Measurements from ENCODE around the gene KCNJ8. TPM values are rescaled to one million over a fixed set of nuclear protein-coding genes. Genes with fewer than 3 reads are reported as not detected.

Gene KCNJ8
- 10 to 100 TPM; 17.9 to 29.8 (median 25.0) TPM for total RNA-seq

DNA sequence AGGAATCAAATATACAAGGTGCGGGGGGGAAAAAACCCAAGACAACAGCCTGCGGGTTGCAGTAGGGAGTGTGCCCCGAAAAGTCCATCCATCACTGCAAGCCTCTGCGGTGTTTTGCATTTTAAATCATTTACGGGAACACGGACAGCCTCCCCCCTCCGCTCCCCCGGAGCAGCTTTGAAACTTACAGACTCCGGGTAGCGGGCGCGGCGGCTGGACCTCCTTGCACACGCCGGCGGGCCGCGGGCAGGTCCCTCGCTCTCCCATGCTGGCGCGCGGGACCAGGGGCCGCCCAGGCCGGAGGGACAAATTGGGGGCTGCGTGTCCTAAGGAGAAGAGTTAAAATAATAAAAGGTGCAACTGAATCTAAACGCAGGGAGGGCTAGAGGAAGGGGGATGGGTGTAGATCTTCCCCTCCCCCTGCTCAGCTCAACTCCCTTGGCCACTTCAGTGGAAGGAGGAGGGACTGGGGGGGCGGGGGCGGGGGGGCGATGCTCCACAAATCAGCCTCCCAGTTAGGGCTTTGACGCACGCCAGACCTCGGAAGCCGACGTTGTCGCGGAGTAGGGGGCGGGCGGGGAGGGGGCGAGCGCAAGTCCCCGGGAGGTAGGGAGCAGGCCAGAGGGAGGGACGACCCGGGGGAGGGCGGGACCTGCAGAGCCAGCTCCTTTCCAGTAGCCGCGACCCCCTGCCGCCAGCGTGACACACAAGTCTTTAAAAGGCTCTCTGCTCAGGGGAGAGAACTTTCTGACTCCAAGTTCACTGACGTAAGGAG, at the start of gene KCNJ8:
Gene KCNJ8 (minus strand): TSS at position 349 of the 775 bp plus-strand sequence. CDS start 1,090 bp downstream, outside the sequence.
- TF ChIP-seq POLR2A (IDR thresholded peaks at IDR 0.05; ENCODE audit: low read depth) (peak; percentile 36), POLR2AphosphoS5 (IDR thresholded peaks at IDR 0.05) (peak; percentile 17 to 72), EP300 (IDR thresholded peaks at IDR 0.05) (peak; percentile 34)
- TF ChIP-seq, protein P1, sequence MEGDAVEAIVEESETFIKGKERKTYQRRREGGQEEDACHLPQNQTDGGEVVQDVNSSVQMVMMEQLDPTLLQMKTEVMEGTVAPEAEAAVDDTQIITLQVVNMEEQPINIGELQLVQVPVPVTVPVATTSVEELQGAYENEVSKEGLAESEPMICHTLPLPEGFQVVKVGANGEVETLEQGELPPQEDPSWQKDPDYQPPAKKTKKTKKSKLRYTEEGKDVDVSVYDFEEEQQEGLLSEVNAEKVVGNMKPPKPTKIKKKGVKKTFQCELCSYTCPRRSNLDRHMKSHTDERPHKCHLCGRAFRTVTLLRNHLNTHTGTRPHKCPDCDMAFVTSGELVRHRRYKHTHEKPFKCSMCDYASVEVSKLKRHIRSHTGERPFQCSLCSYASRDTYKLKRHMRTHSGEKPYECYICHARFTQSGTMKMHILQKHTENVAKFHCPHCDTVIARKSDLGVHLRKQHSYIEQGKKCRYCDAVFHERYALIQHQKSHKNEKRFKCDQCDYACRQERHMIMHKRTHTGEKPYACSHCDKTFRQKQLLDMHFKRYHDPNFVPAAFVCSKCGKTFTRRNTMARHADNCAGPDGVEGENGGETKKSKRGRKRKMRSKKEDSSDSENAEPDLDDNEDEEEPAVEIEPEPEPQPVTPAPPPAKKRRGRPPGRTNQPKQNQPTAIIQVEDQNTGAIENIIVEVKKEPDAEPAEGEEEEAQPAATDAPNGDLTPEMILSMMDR (IDR thresholded peaks at IDR 0.05), result no peak
- DNase-seq (ENCODE audit: extremely low spot score), result peak; percentile 95
- H3K9me3 ChIP-seq, result no peaks in the 10 kb centered on the region
- H3K4me1 ChIP-seq, result peaks cover 13 to 48% (median 38%) of the 10 kb centered on the region in 4 donors
- no peaks in the 10 kb centered on the region for H3K27me3 ChIP-seq
- peak within 1 kb of the TSS; percentile 87 to 92 (median 88) for H3K27ac ChIP-seq (replicated peaks in 1 of 4)
- peaks cover 0 to 4% (median 0%) of the 10 kb centered on the region in 4 donors for H3K36me3 ChIP-seq
- intact Hi-C loops (cut with DNase I), result loop anchor here (2.0 to 5.0 kb wide), 3 partner anchors 53 to 166 kb away; partner anchors contain the start of gene ABCC9
- 0% methylated on average over 30 of the region's 49 CpGs for WGBS
- peak within 1 kb of the TSS; percentile 57 to 73 (median 68) for H3K4me3 ChIP-seq

DNA sequence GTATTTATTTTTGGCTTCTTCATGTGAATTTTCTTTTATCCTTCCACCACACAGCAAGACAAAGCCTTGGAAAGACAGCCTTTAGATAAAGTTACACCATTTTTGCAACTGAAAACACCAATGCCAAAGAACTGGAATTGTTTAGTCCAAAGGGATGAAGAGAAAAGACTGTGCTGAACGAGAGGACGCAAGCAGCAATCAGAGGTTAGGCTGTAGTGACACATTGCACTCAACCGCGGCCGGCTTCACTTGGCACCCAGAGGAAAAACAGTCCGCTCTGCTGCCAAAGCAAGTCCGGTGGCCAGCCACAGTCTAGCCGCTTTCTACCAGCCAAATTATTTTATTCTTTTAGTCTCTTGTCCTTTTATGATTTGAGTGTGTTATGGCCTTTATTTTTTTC, 49.1 kb upstream of the KCNJ8 start:
- TF ChIP-seq, protein P1 (IDR thresholded peaks at IDR 0.05), result no peak
- TF ChIP-seq POLR2AphosphoS5 (IDR thresholded peaks at IDR 0.05), result peak in 1 of 2 donors; percentile 31
- Histone ChIP-seq H3K9me3 (no peaks in the 10 kb centered on the region), H3K4me1 (peaks cover 36 to 53% (median 43%) of the 10 kb centered on the region in 4 donors), H3K36me3 (peaks cover 0 to 8% (median 0%) of the 10 kb centered on the region in 4 donors), H3K4me3 (no peak overlapping the region), H3K27me3 (no peaks in the 10 kb centered on the region), H3K27ac (replicated peaks in 1 of 4) (peak overlapping the region in 3 of 4 donors; percentile 15 to 36 (median 16))
- intact Hi-C loops (cut with DNase I), result no loop called here
- no peak for DNase-seq (ENCODE audit: extremely low spot score)
- 81% methylated on average over 8 of the region's 8 CpGs for WGBS

DNA sequence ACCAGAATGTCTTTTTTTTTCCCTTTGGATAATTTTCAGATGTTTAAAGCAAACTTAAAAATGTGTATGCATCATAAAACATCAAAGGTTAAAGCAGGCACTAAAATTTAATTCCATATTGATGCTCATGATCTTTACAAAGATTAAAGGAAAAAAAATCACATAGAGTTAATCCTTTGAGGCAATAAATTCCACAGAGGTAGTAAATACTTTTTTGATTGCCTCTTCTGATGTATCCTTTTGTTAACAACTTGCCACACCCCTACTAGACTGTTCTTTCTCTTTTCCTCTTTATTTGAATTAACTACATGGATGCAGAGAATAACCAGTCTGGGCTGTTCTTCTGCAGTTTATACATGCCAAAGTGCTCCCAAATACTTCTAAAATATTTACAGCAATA, 45.2 kb upstream of the KCNJ8 start:
- no peaks in the 10 kb centered on the region for H3K27me3 ChIP-seq
- H3K9me3 ChIP-seq, result no peaks in the 10 kb centered on the region
- no peak for DNase-seq (ENCODE audit: extremely low spot score)
- H3K27ac ChIP-seq (replicated peaks in 1 of 4), result no peak overlapping the region
- peaks cover 0 to 11% (median 4%) of the 10 kb centered on the region in 4 donors for H3K36me3 ChIP-seq
- peaks cover 15 to 30% (median 18%) of the 10 kb centered on the region in 4 donors for H3K4me1 ChIP-seq
- TF ChIP-seq, protein P1 (IDR thresholded peaks at IDR 0.05), result no peak
- TF ChIP-seq POLR2AphosphoS5 (IDR thresholded peaks at IDR 0.05), result no peak
- no peak overlapping the region for H3K4me3 ChIP-seq
- intact Hi-C loops (cut with DNase I), result no loop called here

DNA sequence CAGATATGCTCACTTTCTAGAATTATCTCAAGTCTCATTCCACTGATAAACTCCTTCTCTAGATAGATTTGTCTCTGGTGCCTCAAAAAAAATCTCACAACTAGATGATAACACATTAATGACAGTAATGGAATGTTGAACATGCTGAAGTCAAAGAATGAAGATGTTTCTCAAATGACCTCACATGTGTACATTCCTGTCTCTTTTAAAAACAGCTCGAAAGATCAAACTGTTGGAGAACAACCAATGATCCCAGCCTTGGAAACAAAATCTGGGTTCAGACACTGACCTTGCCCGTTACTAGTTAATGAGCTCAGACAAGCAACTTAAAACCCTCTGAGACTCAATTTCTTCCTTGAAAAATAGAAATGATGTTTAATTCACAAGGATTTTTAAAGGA, 44.7 kb upstream of the KCNJ8 start:
- peaks cover 16 to 30% (median 19%) of the 10 kb centered on the region in 4 donors for H3K4me1 ChIP-seq
- no peak overlapping the region for H3K27ac ChIP-seq (replicated peaks in 1 of 4)
- intact Hi-C loops (cut with DNase I), result no loop called here
- H3K4me3 ChIP-seq, result no peak overlapping the region
- H3K36me3 ChIP-seq, result peaks cover 0 to 15% (median 4%) of the 10 kb centered on the region in 4 donors
- no peak for DNase-seq (ENCODE audit: extremely low spot score)
- no peaks in the 10 kb centered on the region for H3K9me3 ChIP-seq
- 25% methylated on average over 2 of the region's 2 CpGs for WGBS
- no peak for TF ChIP-seq POLR2AphosphoS5 (IDR thresholded peaks at IDR 0.05)
- TF ChIP-seq POLR2A (IDR thresholded peaks at IDR 0.05; ENCODE audit: low read depth), result no peak
- TF ChIP-seq, protein P1 (IDR thresholded peaks at IDR 0.05), result no peak
- TF ChIP-seq EP300 (IDR thresholded peaks at IDR 0.05), result no peak
- no peaks in the 10 kb centered on the region for H3K27me3 ChIP-seq

All from esophagus muscularis mucosa (tissue), 4 donors.